ENCODE measurements around the gene GDF15. TPM values are rescaled to one million over a fixed set of nuclear protein-coding genes. Genes with fewer than 3 reads are reported as not detected.
A peak's percentile ranks its signal among the peaks of the same experiment; 100 is the strongest.

GDF15 gene
- total and polyA plus RNA-seq, 2 donors (not counting 3 experiments of a cell fraction or from before 2014, with no cell fraction given) = 165 to 206 TPM

GRCh38 chr19:18432275-18433014 is 46.5 kb downstream of the GDF15 start:
- H3K27me3 ChIP-seq (ENCODE audit: control insufficient read depth in 2 of 2, insufficient read depth in 2 of 2, low read length in 2 of 2) = no peaks in the 10 kb centered on the region
- intact Hi-C loops (cut with micrococcal nuclease) = no loop called here
- no peaks in the 10 kb centered on the region for H4K20me1 ChIP-seq (replicated peaks; ENCODE audit: control insufficient read depth, extremely low read depth, insufficient read depth, low read length)
- peak overlapping the region; percentile 30 for H2AFZ ChIP-seq (ENCODE audit: low read depth, low read length)
- no peak for FAIRE-seq
- no peak for DNase-seq (ENCODE audit: low read depth, low spot score)
- TF ChIP-seq CTCF (IDR thresholded peaks at IDR 0.05; ENCODE audit: extremely low read depth in 1 of 2, insufficient read depth in 1 of 2, low read depth in 1 of 2, low read length in 2 of 2) (no peak), GATA2 (IDR thresholded peaks at IDR 0.05; ENCODE audit: insufficient read depth, insufficient read length, low read depth, low read length) (no peak), JUN (IDR thresholded peaks at IDR 0.05; ENCODE audit: borderline replicate concordance, insufficient read depth, insufficient read length, low read depth) (no peak), MYC (IDR thresholded peaks at IDR 0.05; ENCODE audit: low read depth, low read length) (no peak), FOS (IDR thresholded peaks at IDR 0.05; ENCODE audit: borderline replicate concordance, insufficient read depth, low read length) (no peak), MAX (IDR thresholded peaks at IDR 0.05; ENCODE audit: insufficient read depth, insufficient read length) (no peak), POLR2AphosphoS5 (IDR thresholded peaks at IDR 0.05; ENCODE audit: insufficient read depth, low read depth, low read length) (no peak), POLR2A (IDR thresholded peaks at IDR 0.05; ENCODE audit: low read depth, low read length) (no peak), EZH2 (IDR thresholded peaks at IDR 0.05; ENCODE audit: borderline replicate concordance, low read depth, low read length, severe bottlenecking) (no peak)
- H3K79me2 ChIP-seq (ENCODE audit: control insufficient read depth, insufficient read depth, low read length) = peaks cover 3% of the 10 kb centered on the region
- no peaks in the 10 kb centered on the region for H3K9me3 ChIP-seq (replicated peaks; ENCODE audit: control insufficient read depth, insufficient read depth, low read length)
- H3K27ac ChIP-seq (ENCODE audit: insufficient read depth, low read depth, low read length) = peak overlapping the region; percentile 12
- BruUV-seq (replicated peaks) = no TSS peak
- H3K9me1 ChIP-seq (replicated peaks; ENCODE audit: control insufficient read depth, extremely low read depth, insufficient read depth, low read length) = no peaks in the 10 kb centered on the region
- ChIA-PET POLR2A (no interaction called here), CTCF (interaction anchor here (1.3 kb wide), 1 partner anchor 13 kb away, joined by 7 read pairs; the partner anchor contains the start of gene SSBP4)
- H3K9ac ChIP-seq (replicated peaks; ENCODE audit: extremely low read depth, insufficient read depth, low read length) = no peak overlapping the region
- dilution Hi-C loops (cut with MboI; ENCODE audit: extremely low pct_ligation_motif_present, low sequenced_read_pairs) = no loop called here
- peaks cover 19% of the 10 kb centered on the region for H3K4me1 ChIP-seq (ENCODE audit: control insufficient read depth, extremely low read depth, insufficient read depth, low read length)
- peaks cover 0 to 5% of the 10 kb centered on the region in 2 experiments for H3K36me3 ChIP-seq (ENCODE audit: control insufficient read depth in 2 of 2, extremely low read depth in 1 of 2, insufficient read depth in 2 of 2, low read length in 2 of 2)
- peak overlapping the region; percentile 5 for H3K4me2 ChIP-seq (ENCODE audit: insufficient read depth, low read length)
- H3K4me3 ChIP-seq (replicated peaks in 1 of 3; ENCODE audit: insufficient read depth in 1 of 3, low read depth in 1 of 3, low read length in 3 of 3) = peak overlapping the region in 1 of 3 experiments; percentile 69

Data from endothelial cell of umbilical vein (primary cell).